ENCODE results near the gene CPSF6.

DNA sequence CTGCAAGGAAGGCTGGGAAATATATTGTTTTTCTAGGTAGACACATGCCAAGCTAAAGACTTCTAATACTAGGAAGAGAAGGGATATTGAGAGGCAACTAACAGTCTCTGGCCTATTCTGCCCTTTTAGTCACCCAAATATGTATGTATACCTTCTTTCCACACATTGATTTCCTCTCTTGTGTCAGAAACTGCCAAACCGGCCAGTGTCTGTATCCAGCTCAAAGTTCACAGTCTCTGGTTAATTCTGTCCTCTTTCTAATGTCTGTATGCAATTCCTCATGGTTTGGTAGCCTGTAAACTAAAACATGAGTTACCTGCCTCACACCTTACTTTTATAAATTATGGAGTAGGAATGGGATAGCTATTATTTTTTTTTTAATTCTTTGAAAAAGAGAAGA, 25.2 kb upstream of the CPSF6 start:
- TF ChIP-seq, protein P1, sequence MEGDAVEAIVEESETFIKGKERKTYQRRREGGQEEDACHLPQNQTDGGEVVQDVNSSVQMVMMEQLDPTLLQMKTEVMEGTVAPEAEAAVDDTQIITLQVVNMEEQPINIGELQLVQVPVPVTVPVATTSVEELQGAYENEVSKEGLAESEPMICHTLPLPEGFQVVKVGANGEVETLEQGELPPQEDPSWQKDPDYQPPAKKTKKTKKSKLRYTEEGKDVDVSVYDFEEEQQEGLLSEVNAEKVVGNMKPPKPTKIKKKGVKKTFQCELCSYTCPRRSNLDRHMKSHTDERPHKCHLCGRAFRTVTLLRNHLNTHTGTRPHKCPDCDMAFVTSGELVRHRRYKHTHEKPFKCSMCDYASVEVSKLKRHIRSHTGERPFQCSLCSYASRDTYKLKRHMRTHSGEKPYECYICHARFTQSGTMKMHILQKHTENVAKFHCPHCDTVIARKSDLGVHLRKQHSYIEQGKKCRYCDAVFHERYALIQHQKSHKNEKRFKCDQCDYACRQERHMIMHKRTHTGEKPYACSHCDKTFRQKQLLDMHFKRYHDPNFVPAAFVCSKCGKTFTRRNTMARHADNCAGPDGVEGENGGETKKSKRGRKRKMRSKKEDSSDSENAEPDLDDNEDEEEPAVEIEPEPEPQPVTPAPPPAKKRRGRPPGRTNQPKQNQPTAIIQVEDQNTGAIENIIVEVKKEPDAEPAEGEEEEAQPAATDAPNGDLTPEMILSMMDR (IDR thresholded peaks at IDR 0.05): no peak
- no peak for TF ChIP-seq POLR2A (IDR thresholded peaks at IDR 0.05)

Data from heart left ventricle (tissue), 13 donors.